Esophagus muscularis mucosa (tissue), 4 donors: Measurements from ENCODE around the gene MAP2K5. TPM values are rescaled to one million over a fixed set of nuclear protein-coding genes. Genes with fewer than 3 reads are reported as not detected.

Experiments used
- DNase-seq: peaks from one replicate; pipeline ENCODE4 v3.0.0-alpha.2; 2017; ENCODE audit errors: extremely low spot score
- H3K27ac ChIP-seq, 4 donors: fragments of 200-600 bp; sonication (generic); replicated peaks in 1 of 4; 1 replicate in 3 of 4; 2 replicates in 1 of 4; pipeline ENCODE4 v1.5.1; 2016 to 2019; ENCODE audit warnings: mild to moderate bottlenecking in 1 of 4
- H3K27me3 ChIP-seq, 4 donors: fragments of 200-600 bp; sonication (generic); one replicate each; pipeline versions ENCODE4 v1.5.1 to v1.6.0; 2016 to 2019
- H3K36me3 ChIP-seq, 4 donors: fragments of 200-600 bp; sonication (generic); one replicate each; pipeline ENCODE4 v1.5.1; 2016 to 2019
- H3K4me1 ChIP-seq, 4 donors: fragments of 200-600 bp; sonication (generic); one replicate each; pipeline ENCODE4 v1.5.1; 2016 to 2019
- H3K4me3 ChIP-seq, 4 donors: fragments of 200-600 bp; sonication (generic); 1 replicate in 2 of 4; 2 replicates in 2 of 4; pipeline ENCODE4 v1.5.1; 2016 to 2019; ENCODE audit warnings: mild to moderate bottlenecking in 4 of 4, moderate library complexity in 1 of 4
- H3K9me3 ChIP-seq, 4 donors: fragments of 200-600 bp; sonication (generic); 1 replicate in 3 of 4; 2 replicates in 1 of 4; pipeline ENCODE4 v1.5.1; 2016 to 2019
- EP300 ChIP-seq: sonication (generic); formaldehyde crosslinking; IDR thresholded peaks from one replicate; pipeline ENCODE4 v1.6.1; 2017; ENCODE audit warnings: antibody characterized with exemption
- POLR2A ChIP-seq: fragments of 450-650 bp; IDR thresholded peaks from one replicate; pipeline ENCODE4 v1.6.1; 2017; ENCODE audit warnings: antibody characterized with exemption, moderate library complexity, mild to moderate bottlenecking, low read depth
- POLR2AphosphoS5 ChIP-seq, 2 donors: sonication (generic); formaldehyde crosslinking; IDR thresholded peaks; one replicate each; pipeline ENCODE4 v1.6.1; 2017; ENCODE audit warnings: antibody characterized with exemption in 2 of 2
- WGBS: methylation state at CpG from one replicate; pipeline ENCODE4 v1.1.5; 2018; 5-methylcytosine and 5-hydroxymethylcytosine counted together
- intact Hi-C: fragments of 100-400 bp; cut with DNase I; formaldehyde crosslinking; loops from one replicate; pipeline ENCODE4 v1.15.1; 2023
- total RNA-seq, 4 donors: library from RNA; depleted of rRNA; stranded (reverse); fragments of >200 nt; gene quantifications; one replicate each; pipeline versions ENCODE4 v1.1.0 to v1.2.1, GENCODE V29; 2016
- TF ChIP-seq, protein P1 (sequence below), 3 experiments: fragments of 200-600 bp in 2 of 3; fragments of 450-650 bp in 1 of 3; sonication (generic) in 2 of 3; IDR thresholded peaks; one replicate each; pipeline ENCODE4 v1.5.1; 2017 to 2019; ENCODE audit warnings: antibody characterized with exemption in 3 of 3, mild to moderate bottlenecking in 2 of 3, moderate library complexity in 1 of 3

Gene MAP2K5
- total RNA-seq, 4 donors from 2014 or later, result 7.8 to 11.9 (median 10.6) TPM

DNA sequence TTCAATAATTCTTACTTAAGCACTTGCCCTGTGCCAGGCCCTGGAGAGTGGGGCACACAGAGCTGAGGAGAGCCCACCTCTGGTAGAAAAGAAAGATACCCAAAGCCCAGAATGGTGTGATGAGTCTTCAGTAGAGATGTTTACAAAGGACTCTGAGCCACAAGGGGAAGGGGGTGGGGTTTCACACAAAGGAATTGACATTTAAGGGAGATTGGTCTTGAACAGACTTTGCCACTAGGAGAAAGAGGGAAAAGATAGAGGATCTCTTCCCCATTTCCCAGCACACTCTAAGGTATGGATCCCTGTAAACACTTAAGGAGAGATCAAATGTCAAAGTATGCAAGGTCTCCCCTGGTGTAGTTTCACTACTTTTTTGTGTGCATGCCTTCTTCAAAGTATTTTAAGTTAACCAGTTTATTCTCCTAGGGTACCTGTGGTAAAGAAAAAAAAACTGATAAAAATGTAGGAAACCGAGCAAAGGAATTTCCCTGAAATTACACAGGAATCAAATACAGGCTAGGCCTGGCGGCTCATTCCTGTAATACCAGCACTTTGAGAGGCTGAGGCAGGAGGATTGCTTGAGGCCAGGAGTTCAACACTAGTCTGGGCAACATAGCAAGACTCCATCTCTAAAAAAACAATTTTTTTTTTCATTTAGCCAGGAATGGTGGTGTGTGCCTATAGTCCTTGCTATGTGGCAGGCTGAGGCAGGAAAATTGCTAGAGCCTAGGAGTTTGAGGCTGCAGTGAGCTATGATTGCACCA, 165.2 kb downstream of the MAP2K5 start:
- intact Hi-C loops, result no loop called here
- Histone ChIP-seq H3K9me3 (no peaks in the 10 kb centered on the region), H3K27me3 (no peaks in the 10 kb centered on the region), H3K4me1 (no peaks in the 10 kb centered on the region), H3K4me3 (no peak overlapping the region), H3K27ac (no peak overlapping the region), H3K36me3 (peaks cover 3 to 29% (median 13%) of the 10 kb centered on the region in 4 donors)
- DNase-seq, result no peak
- TF ChIP-seq POLR2AphosphoS5 (IDR thresholded peaks at IDR 0.05) (no peak), POLR2A (no peak), EP300 (no peak)
- TF ChIP-seq, protein P1, sequence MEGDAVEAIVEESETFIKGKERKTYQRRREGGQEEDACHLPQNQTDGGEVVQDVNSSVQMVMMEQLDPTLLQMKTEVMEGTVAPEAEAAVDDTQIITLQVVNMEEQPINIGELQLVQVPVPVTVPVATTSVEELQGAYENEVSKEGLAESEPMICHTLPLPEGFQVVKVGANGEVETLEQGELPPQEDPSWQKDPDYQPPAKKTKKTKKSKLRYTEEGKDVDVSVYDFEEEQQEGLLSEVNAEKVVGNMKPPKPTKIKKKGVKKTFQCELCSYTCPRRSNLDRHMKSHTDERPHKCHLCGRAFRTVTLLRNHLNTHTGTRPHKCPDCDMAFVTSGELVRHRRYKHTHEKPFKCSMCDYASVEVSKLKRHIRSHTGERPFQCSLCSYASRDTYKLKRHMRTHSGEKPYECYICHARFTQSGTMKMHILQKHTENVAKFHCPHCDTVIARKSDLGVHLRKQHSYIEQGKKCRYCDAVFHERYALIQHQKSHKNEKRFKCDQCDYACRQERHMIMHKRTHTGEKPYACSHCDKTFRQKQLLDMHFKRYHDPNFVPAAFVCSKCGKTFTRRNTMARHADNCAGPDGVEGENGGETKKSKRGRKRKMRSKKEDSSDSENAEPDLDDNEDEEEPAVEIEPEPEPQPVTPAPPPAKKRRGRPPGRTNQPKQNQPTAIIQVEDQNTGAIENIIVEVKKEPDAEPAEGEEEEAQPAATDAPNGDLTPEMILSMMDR (IDR thresholded peaks at IDR 0.05), result no peak
- WGBS, result 96% methylated on average over 2 of the region's 2 CpGs

DNA sequence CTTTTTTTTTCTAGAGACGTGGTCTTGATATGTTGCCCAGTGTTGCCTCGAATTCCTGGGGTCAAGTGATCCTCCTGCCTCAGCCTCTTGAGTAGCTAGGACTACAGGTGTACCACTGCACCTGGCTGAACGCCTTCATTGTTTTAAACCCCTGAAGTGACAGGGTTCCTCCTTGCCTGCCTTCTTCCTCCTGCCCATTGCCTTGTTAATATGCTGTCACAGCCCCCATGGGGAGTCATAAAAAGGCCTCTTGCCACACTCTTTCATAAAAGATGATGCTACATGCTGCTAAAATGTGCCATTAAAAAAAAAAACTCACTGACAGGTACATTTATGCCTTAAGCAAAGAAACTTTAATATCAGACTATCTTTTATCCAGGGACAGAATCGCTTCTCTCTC, 166.0 kb downstream of the MAP2K5 start:
- TF ChIP-seq EP300, result no peak
- no peak for TF ChIP-seq POLR2AphosphoS5 (IDR thresholded peaks at IDR 0.05)
- TF ChIP-seq POLR2A, result no peak
- TF ChIP-seq, protein P1 (IDR thresholded peaks at IDR 0.05), result no peak
- no peak overlapping the region for H3K27ac ChIP-seq
- no peaks in the 10 kb centered on the region for H3K4me1 ChIP-seq
- intact Hi-C loops, result no loop called here
- H3K27me3 ChIP-seq, result no peaks in the 10 kb centered on the region
- H3K4me3 ChIP-seq, result no peak overlapping the region
- no peaks in the 10 kb centered on the region for H3K9me3 ChIP-seq
- H3K36me3 ChIP-seq, result peaks cover 3 to 21% (median 7%) of the 10 kb centered on the region in 4 donors
- 88% methylated on average over 4 of the region's 4 CpGs for WGBS
- DNase-seq, result no peak

DNA sequence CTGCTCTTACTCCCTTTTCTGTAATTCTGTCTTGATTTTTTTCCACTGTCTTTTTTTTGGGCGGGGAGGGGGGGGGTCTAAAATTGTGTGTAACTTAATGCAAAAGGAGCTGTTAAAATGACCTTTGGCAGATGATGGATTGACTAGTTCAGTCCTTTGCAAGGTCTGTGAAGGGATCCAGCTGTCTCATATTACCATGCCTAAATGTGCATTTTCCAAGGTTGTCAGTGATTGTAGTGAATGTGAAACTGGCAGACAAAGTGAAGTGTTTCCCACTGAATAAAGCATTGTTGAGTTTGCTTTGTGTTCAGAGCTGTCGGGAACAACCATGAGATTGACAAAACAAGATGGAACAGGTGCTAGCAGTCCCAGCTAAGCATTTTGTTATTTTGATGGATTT, 172.7 kb downstream of the MAP2K5 start:
- H3K36me3 ChIP-seq, result peaks cover 0 to 4% (median 0%) of the 10 kb centered on the region in 4 donors
- H3K27ac ChIP-seq, result no peak overlapping the region
- DNase-seq, result no peak
- H3K27me3 ChIP-seq, result no peaks in the 10 kb centered on the region
- intact Hi-C loops, result no loop called here
- H3K4me3 ChIP-seq, result no peak overlapping the region
- no peaks in the 10 kb centered on the region for H3K4me1 ChIP-seq
- 76% methylated on average over 2 of the region's 2 CpGs for WGBS
- TF ChIP-seq POLR2AphosphoS5 (IDR thresholded peaks at IDR 0.05) (no peak), POLR2A (no peak), EP300 (no peak)
- TF ChIP-seq, protein P1 (IDR thresholded peaks at IDR 0.05), result no peak
- no peaks in the 10 kb centered on the region for H3K9me3 ChIP-seq

DNA sequence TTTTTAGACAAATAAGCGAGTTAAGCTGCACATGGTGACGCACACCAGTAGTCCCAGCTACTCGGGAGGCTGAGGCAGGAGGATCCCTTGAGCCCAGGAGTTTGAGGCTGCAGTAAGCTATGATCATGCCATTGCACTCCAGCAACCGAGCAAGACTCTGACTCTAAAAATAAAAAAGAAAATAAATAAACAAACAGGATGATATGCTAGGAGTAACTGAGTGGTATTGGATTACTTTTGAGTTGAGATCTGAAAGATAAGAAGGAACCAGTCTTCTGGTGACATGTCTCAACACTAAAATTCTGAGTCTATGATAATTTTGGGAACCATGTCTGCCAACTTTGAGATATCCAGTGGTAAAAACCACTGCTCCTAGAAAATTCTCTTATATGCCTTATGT, 173.7 kb downstream of the MAP2K5 start:
- peaks cover 0 to 4% (median 0%) of the 10 kb centered on the region in 4 donors for H3K36me3 ChIP-seq
- 93% methylated on average over 4 of the region's 4 CpGs for WGBS
- no peaks in the 10 kb centered on the region for H3K4me1 ChIP-seq
- H3K27ac ChIP-seq, result no peak overlapping the region
- DNase-seq, result no peak
- TF ChIP-seq EP300 (no peak), POLR2A (no peak), POLR2AphosphoS5 (IDR thresholded peaks at IDR 0.05) (no peak)
- TF ChIP-seq, protein P1 (IDR thresholded peaks at IDR 0.05), result no peak
- H3K4me3 ChIP-seq, result no peak overlapping the region
- no peaks in the 10 kb centered on the region for H3K27me3 ChIP-seq
- no peaks in the 10 kb centered on the region for H3K9me3 ChIP-seq
- intact Hi-C loops, result no loop called here
